Spleen (tissue), 7 donors: Measurements from ENCODE around the gene MON1B.

Experiments
- POLR2A ChIP-seq, 3 donors: fragments of 450-650 bp; IDR thresholded peaks; one replicate each; pipeline ENCODE4 v1.5.1; 2017; ENCODE audit warnings: antibody characterized with exemption in 3 of 3, mild to moderate bottlenecking in 1 of 3
- POLR2AphosphoS5 ChIP-seq, 3 donors: sonication (generic); formaldehyde crosslinking; IDR thresholded peaks; one replicate each; pipeline ENCODE4 v1.5.1; 2017; ENCODE audit warnings: antibody characterized with exemption in 3 of 3
- TF ChIP-seq, protein P1 (sequence below), 11 experiments: fragments of 200-600 bp in 7 of 11; fragments of 450-650 bp in 4 of 11; sonication (generic) in 4 of 11; IDR thresholded peaks in 8 of 11; conservative IDR thresholded peaks in 3 of 11; 1 replicate in 7 of 11; 2 replicates in 4 of 11; pipeline versions ENCODE4 v1.4.0 to v1.8.0; 2016 to 2021; ENCODE audit warnings: antibody characterized with exemption in 11 of 11, inconsistent platforms in 4 of 11, mild to moderate bottlenecking in 1 of 11
- donor health status: DM: no; HTN: no; CAD: no; lungs with moderate emphysema.
- donor health status: DM: no; HTN: no; CAD: no.
- donor health status: DM: no; HTN: no; CAD: no.

DNA sequence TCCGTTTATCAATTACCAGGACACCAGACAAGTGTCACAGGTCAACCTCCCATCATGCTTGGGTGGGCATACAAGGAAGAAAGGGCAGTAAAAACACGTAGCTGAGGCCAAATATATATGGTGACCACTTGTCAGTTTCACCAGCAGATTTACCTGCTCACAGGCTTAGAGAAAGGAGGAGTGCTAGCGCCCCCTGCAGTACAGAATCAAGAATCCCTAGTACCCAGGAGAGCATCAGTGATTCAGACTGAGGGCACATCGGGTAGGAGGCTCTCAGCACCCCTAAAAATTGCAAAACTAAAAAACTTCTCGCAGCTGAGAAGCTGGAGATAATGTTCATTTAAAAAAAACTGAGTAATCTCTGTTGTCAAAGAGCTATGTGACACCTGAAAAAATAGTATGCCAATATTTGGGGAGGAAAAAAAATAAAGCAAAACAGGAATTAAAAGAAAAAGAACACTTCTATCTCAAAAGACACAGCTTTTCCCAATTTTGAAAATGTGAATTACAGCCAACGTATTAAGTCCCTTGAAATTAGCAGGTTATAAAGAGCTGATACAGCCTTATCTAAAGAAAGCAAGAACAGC lies 21.2 kb upstream of the MON1B start:
- TF ChIP-seq, protein P1, sequence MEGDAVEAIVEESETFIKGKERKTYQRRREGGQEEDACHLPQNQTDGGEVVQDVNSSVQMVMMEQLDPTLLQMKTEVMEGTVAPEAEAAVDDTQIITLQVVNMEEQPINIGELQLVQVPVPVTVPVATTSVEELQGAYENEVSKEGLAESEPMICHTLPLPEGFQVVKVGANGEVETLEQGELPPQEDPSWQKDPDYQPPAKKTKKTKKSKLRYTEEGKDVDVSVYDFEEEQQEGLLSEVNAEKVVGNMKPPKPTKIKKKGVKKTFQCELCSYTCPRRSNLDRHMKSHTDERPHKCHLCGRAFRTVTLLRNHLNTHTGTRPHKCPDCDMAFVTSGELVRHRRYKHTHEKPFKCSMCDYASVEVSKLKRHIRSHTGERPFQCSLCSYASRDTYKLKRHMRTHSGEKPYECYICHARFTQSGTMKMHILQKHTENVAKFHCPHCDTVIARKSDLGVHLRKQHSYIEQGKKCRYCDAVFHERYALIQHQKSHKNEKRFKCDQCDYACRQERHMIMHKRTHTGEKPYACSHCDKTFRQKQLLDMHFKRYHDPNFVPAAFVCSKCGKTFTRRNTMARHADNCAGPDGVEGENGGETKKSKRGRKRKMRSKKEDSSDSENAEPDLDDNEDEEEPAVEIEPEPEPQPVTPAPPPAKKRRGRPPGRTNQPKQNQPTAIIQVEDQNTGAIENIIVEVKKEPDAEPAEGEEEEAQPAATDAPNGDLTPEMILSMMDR (IDR thresholded peaks at IDR 0.05 in 8 of 11, conservative IDR thresholded peaks at IDR 0.05 in 3 of 11), result peak in 9 of 11 experiments; percentile 17 to 65 (median 49)
- TF ChIP-seq POLR2A (IDR thresholded peaks at IDR 0.05), result no peak
- no peak for TF ChIP-seq POLR2AphosphoS5 (IDR thresholded peaks at IDR 0.05)
